NCI-H1417 treated with DMSO at 0.1 percent for 48 hours (cell line): Measurements from ENCODE around the gene PNPLA5.
"Not testable (repeated sequence)": the region's sequence is repeated elsewhere in the genome, so short reads cannot be mapped to it uniquely, and the experiment has no call there.

ENCODE experiments used
- DNase-seq: peaks from one replicate; lab custom pipeline; 2025; lab: John Stamatoyannopoulos, UW

The PNPLA5 gene

GRCh38 chr22:43881091-43882061 lies 10.4 kb downstream of the PNPLA5 start:
- no peak for DNase-seq

GRCh38 chr22:43880541-43880991 lies 11.2 kb downstream of the PNPLA5 start:
- DNase-seq, result no peak

DNA sequence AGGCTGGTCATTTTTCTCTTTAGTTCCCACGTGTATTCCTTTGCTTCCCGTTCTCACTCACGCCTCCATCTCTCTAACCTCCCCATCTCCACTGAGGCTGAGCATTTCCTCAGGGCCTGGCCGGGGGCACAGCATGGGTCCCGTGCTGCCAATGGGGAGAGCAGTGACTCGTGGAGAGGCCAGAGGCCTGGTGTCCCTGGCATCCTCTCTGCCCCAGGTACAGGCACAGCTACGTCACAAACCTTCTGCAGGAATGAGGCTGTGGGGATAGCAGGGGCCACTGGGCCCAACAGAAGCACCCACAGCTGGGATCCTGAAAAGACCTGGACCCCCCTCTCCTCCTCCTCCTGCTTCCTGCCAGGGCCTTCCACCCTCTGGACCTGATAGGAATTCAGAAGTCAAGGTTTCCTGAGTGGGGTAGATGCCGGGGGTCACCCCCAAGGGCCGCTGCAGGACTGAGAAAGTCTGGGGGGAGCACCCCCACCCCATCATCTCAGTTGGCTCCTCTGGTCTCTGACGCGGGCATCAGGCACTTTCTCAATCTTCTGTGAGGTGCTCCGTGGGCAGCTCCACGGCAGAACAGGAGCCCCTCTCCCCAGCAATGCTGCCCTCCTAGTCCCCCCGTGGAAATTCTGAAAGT lies 11.8 kb downstream of the PNPLA5 start:
- no peak for DNase-seq

DNA sequence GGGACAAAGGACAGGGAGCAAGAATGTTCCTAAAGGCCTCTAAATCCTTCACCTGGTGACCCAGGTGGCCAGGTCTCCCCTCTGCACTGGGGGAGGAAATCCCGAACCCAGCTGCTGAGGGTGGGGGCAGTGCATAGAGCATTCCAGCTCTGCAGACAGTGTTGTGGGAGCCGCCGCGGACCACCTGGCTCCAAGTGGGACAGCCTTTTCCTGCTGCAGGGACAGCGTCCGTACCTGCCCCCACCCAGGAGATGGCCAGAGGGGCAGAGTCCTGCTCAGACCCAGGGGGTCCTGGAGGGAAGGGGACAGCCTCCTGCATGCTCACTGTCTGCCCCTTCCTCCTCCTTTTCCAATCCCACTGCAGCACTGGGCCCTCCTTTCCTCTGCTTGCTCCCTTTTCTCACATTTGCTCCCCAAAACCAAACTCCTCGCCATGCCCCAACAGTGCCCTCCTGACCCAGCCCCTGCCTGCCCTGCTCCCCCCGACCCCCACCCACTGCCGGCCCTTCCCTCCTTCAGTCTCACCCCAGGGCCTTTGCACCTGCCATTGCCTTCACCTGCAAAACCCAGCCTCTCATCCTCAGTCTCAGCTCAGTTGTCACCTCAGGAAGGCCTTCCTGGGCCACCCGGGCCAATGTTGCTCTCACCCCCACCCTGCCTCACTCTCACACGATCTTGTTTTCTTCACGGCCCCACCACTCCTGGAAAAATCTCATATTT lies 12.8 kb downstream of the PNPLA5 start:
- DNase-seq, result no peak

GRCh38 chr22:43878079-43878795 lies 13.6 kb downstream of the PNPLA5 start:
- no peak for DNase-seq

DNA sequence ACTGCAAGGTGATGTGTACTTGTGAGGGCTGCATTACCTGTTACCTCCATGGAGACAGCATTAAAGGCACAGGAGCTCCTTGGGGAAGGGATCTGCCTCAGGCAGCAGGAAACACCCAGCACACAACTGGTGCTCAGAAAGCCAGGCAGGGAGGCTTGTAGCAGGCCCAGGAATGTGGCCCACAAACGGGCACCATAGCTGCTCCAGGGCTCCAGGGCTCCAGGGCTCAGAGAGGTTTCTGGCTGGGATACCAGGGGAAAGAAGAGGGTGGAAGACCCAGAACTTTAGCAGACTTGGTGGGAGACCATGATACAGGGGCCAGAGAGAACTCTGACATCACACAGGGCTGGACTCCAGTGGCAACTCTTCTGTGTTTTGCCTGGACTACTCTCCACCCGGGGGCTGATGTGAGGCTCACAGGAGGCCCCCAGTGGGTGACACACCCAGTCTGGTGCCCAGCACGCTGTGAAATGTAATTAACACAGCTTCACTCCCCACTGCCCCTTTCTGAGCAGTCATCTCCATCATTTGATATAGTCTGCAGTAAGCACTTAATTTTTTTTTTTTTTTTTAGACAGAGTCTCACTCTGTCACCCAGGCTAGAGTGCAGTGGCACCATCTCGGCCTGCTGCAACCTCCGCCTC lies 14.8 kb downstream of the PNPLA5 start:
- no peak for DNase-seq

DNA sequence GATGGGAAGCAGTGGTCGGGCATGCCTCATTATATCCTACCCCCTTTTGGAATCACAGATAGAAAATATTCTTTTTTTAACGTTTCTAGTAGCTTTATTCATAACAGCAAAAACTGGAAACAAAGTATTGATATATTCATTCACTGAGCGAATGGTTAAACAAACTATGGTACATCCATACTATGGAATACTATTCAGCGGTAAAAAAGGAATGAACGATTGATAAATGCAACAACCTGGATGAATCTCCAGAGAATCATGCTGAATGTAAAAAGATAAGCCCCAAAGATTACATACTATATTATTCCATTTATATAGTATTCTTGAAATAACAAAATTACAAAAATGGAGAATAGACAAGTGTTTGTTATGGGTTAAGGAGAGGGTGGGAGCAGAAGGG lies 22.0 kb downstream of the PNPLA5 start:
- DNase-seq, result no peak

GRCh38 chr22:43869001-43869400 lies 22.8 kb downstream of the PNPLA5 start:
- DNase-seq, result not testable (repeated sequence)

DNA sequence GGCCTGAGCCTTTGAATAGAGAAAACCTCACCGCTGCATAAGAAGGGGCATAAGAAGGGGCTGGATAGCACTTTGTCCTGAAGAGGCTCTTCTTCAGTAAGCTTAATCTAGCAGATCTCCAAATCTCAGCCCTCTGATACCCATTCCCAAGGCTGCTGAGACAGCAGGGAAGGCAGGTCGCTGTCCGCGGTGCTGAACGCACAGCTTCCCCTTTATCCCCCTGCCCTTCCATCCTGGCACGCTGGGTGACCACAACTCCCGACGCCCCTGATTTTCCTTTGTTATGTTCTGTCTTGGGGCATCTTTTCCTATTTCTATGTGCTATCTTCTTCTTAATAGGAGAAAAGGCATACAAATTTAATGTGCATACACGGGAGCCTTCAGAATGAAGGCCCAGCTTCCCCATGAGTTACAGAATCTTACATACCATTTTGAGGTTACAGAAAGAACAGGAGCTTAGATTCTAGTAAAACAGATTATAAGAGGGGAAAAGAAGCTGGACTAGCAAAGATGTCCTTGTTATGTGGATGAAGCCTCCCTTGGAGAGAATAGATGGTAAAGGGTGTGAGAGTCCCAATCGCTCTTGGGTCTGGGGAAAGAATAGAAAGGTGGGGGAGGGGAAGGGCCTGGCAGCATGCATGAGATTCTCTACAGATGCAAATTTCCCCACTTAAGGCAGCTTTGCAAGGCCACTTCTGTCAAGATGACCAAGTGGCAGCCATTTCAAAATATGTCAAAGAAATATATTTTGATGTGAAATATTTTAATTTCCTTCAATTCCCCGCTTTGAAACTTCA lies 23.8 kb downstream of the PNPLA5 start:
- no peak for DNase-seq

- no peak for DNase-seq
Observed at GRCh38 chr22:43862882-43863202, 29.0 kb downstream of the PNPLA5 start.

DNA sequence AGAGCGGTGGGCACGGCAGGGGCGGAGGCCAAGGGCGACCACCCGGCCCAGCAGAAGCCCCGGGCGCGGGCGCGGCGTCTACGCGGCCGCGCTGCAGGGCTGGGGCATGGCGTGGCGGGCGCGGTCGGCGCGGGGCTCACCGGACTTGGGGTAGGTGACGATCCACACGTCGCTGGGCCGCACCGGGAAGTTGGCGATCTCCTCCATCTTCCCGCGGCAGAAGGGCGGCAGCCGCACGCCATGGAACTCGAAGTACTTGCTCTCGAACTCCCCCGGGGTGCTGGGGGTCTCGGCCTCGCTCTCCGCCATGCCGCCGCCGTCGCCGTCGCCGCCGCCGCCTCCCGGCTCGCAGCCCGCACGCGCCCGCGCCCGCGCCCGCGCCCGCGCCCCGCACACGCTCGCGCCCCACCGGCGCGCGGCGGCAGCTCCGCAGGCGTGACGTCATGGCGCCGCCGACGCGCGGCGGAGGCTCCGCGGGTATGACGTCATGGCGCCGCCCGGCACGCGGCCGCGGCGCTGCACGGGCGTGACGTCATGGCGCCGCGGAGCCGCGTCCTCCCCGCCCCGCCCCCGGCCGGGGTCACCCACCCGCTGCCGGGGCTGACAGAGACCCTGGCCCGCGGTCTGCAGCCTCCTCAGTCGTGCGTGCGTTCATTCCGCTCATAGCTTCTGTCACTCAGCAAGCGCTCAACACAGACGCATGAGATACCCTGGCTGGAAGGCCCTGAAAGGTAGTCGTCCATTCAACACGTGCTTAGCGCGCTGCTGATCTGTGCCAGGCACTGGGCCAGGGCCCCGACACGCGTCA lies 29.5 kb downstream of the PNPLA5 start, which contains the start of gene SULT4A1:
Gene SULT4A1 (minus strand): TSS at position 440 of the 808 bp plus-strand sequence. CDS start 131 bp downstream, at position 309.
- DNase-seq, result no peak

- DNase-seq, result no peak
Observed at GRCh38 chr22:43861529-43861928, 30.3 kb downstream of the PNPLA5 start.

- DNase-seq, result no peak
Observed at GRCh38 chr22:43860831-43861230, 31.0 kb downstream of the PNPLA5 start.

GRCh38 chr22:43860126-43860525 lies 31.7 kb downstream of the PNPLA5 start:
- no peak for DNase-seq

DNA sequence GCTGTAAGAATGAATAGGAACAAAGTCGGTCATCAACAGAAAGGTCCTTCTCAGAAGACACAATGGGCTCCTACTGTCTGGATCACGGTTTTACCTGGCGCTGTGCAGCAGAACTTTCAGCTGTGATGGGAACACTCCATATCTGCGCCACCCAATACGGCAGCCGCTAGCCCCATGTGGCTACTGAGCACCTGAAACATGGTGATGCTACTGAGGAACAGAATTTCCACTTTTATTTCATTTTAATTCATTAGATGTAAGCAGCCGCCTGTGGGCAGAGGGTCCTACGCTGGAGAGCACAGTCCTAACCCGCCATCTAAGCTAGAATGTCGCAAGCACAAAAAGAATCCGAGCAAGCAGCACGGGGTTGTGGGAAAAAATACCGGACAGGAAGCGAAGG lies 32.2 kb downstream of the PNPLA5 start:
- no peak for DNase-seq

- no peak for DNase-seq
Observed at GRCh38 chr22:43859176-43859575, 32.6 kb downstream of the PNPLA5 start.

GRCh38 chr22:43858156-43858895 lies 33.5 kb downstream of the PNPLA5 start:
- no peak for DNase-seq

DNA sequence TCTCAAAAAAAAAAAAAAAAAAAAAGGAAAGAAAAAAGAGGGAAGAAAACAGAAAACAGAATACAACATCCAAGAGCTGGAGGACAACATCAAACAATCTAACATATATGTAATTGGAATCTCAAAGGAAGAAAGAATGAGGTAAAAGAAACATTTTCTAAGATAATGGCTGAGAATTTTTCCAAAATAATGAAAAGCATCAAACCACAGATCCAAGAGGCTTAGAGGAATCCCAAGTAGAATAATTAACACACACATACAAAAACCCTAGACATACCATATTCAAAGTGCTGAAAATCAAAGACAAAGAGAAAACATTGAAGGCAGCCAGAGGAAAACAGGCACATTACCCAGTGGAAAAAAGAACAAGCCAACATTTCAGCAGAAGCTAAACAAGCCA lies 34.4 kb downstream of the PNPLA5 start:
- DNase-seq, result no peak

DNA sequence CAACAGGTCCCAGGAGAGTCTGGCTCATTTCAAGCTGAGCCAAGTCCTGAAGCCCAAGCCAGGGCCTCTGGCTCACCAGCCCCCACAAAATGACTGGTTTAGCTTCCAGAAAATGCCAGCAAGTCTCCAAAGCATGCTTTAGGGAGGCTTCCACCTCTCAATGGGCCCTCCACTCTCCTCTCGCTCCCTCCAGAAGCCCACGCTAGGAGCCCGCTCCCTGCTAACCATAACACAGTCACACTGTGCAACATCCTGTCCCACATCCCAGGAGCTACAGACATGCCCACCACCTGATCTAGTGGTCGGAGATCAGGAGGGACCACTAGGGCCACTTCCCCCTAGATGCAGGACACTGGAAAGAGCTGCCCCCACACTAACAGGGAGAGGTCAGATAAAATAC lies 36.4 kb downstream of the PNPLA5 start:
- DNase-seq, result no peak
